Raji (cell line): ENCODE measurements around the gene MSMB.

ENCODE experiments used
- POLR2A ChIP-seq: IDR thresholded peaks from 2 replicates; pipeline ENCODE4 v1.6.1; 2011; ENCODE audit warnings: low read depth, low read length, control low read depth; ENCODE audit not compliant: insufficient read depth

Gene MSMB

GRCh38 chr10:46004963-46005362 lies 41.1 kb downstream of the MSMB start:
- TF ChIP-seq POLR2A = no peak

GRCh38 chr10:46002916-46003693 lies 43.0 kb downstream of the MSMB start:
- TF ChIP-seq POLR2A = no peak

GRCh38 chr10:46001187-46001756 lies 44.8 kb downstream of the MSMB start:
- no peak for TF ChIP-seq POLR2A

- TF ChIP-seq POLR2A = no peak
Measured at GRCh38 chr10:46000538-46000937, 45.5 kb downstream of the MSMB start.

- no peak for TF ChIP-seq POLR2A
Measured at GRCh38 chr10:45997994-45998763, 47.9 kb downstream of the MSMB start.

GRCh38 chr10:45997557-45997956 lies 48.5 kb downstream of the MSMB start:
- TF ChIP-seq POLR2A = no peak
